Smooth muscle cell (in vitro differentiated cells): ENCODE results near the gene ERC2. TPM values are rescaled to one million over a fixed set of nuclear protein-coding genes. Genes with fewer than 3 reads are reported as not detected.

Experiments
- DNase-seq: peaks from one replicate; lab custom pipeline; 2025; ENCODE audit not compliant: unreplicated experiment; lab: John Stamatoyannopoulos, UW
- H2AFZ ChIP-seq: fragments of 200-600 bp; sonication (generic); 2 replicates; pipeline ENCODE4 v1.6.0; 2016; ENCODE audit warnings: antibody characterized with exemption, low read depth, mild to moderate bottlenecking
- H3F3A ChIP-seq: fragments of 200-600 bp; sonication (generic); 2 replicates; pipeline ENCODE4 v1.6.0; 2017; ENCODE audit warnings: antibody characterized with exemption, low read depth
- H3K27ac ChIP-seq: fragments of 200-600 bp; sonication (generic); 2 replicates; pipeline ENCODE4 v1.5.1; 2016; ENCODE audit warnings: low read depth, mild to moderate bottlenecking
- H3K27me3 ChIP-seq: fragments of 200-600 bp; sonication (generic); 2 replicates; pipeline ENCODE4 v1.6.1; 2016; ENCODE audit warnings: low read depth, mild to moderate bottlenecking
- H3K36me3 ChIP-seq: fragments of 200-600 bp; sonication (generic); 2 replicates; pipeline ENCODE4 v1.5.1; 2016; ENCODE audit warnings: low read depth
- H3K4me1 ChIP-seq: fragments of 200-600 bp; sonication (generic); 2 replicates; pipeline ENCODE4 v1.5.1; 2016; ENCODE audit warnings: low read depth
- H3K4me2 ChIP-seq: fragments of 200-600 bp; sonication (generic); 2 replicates; pipeline ENCODE4 v1.6.0; 2016; ENCODE audit warnings: mild to moderate bottlenecking
- H3K4me3 ChIP-seq: fragments of 200-600 bp; sonication (generic); 2 replicates; pipeline ENCODE4 v1.5.1; 2016; ENCODE audit warnings: mild to moderate bottlenecking
- H3K79me2 ChIP-seq: fragments of 200-600 bp; sonication (generic); 2 replicates; pipeline ENCODE4 v1.6.0; 2016; ENCODE audit warnings: low read depth, mild to moderate bottlenecking
- H3K9ac ChIP-seq: fragments of 200-600 bp; sonication (generic); 2 replicates; pipeline ENCODE4 v1.6.0; 2016; ENCODE audit warnings: low read depth
- H3K9me3 ChIP-seq: fragments of 200-600 bp; sonication (generic); replicated peaks from 2 replicates; pipeline ENCODE4 v1.5.1; 2016; ENCODE audit warnings: low read depth
- H4K20me1 ChIP-seq: fragments of 200-600 bp; sonication (generic); 2 replicates; pipeline ENCODE4 v1.6.0; 2016; ENCODE audit warnings: low read depth
- WGBS: methylation state at CpG from one replicate; pipeline ENCODE4 v1.1.7; 2016; ENCODE audit warnings: low lambda C conversion rate; 5-methylcytosine and 5-hydroxymethylcytosine counted together
- polyA plus RNA-seq: library from polyadenylated mRNA; unstranded; fragments of >200 nt; fragmentation: Nextera tagmentation; extraction: Ambion mirVana; gene quantifications from 2 replicates; pipeline ENCODE4 v1.2.1, GENCODE V29; 2016
- total RNA-seq: library from RNA; depleted of rRNA; stranded (reverse); fragments of >200 nt; gene quantifications from 2 replicates; pipeline ENCODE4 v1.2.3, GENCODE V29; 2014
- TF ChIP-seq, protein P1 (sequence below): fragments of 200-600 bp; sonication (generic); IDR thresholded peaks from 2 replicates; pipeline ENCODE4 v1.5.1; 2017; ENCODE audit warnings: borderline replicate concordance, mild to moderate bottlenecking, antibody characterized with exemption; ENCODE audit not compliant: insufficient read depth, poor library complexity, severe bottlenecking

Gene ERC2
- total and polyA plus RNA-seq, 2 experiments from 2014 or later, result 1.1 TPM; not detected in 1

GRCh38 chr3:56012721-56013120 is 455.5 kb downstream of the ERC2 start:
- no peak overlapping the region for H2AFZ ChIP-seq
- TF ChIP-seq, protein P1, sequence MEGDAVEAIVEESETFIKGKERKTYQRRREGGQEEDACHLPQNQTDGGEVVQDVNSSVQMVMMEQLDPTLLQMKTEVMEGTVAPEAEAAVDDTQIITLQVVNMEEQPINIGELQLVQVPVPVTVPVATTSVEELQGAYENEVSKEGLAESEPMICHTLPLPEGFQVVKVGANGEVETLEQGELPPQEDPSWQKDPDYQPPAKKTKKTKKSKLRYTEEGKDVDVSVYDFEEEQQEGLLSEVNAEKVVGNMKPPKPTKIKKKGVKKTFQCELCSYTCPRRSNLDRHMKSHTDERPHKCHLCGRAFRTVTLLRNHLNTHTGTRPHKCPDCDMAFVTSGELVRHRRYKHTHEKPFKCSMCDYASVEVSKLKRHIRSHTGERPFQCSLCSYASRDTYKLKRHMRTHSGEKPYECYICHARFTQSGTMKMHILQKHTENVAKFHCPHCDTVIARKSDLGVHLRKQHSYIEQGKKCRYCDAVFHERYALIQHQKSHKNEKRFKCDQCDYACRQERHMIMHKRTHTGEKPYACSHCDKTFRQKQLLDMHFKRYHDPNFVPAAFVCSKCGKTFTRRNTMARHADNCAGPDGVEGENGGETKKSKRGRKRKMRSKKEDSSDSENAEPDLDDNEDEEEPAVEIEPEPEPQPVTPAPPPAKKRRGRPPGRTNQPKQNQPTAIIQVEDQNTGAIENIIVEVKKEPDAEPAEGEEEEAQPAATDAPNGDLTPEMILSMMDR, result no peak

DNA sequence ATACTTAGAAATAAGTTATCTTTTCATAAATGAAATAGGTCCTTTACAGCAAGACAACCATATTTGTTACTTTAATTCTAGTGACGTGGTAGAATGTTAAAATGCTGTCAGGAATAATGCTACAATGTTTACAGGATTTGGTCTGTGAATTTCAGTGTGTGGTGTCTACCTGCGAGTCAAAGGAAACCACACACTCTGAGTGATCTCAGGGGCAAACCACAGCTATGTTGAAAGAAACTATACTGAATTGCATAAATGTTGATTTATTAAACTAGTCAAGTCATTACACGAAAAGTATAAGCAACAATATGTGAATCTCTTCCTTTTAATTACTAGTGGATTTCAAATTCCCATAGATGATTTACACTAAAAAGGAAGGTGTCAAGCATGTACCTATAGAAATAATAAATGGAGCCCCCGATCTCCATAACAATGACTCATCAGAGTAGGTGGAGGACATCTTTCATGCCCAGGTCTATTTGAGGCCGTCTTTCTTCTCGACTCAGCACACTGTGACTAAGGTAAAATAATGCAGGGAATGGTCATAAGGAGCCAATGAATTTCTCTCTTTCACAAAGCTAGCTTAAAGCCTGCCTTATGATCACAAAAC is 463.0 kb downstream of the ERC2 start:
- H3K9me3 ChIP-seq, result no peaks in the 10 kb centered on the region
- H3K79me2 ChIP-seq, result no peaks in the 10 kb centered on the region
- no peaks in the 10 kb centered on the region for H3F3A ChIP-seq
- no peaks in the 10 kb centered on the region for H4K20me1 ChIP-seq
- H3K27me3 ChIP-seq, result peaks cover 20% of the 10 kb centered on the region
- no peaks in the 10 kb centered on the region for H3K36me3 ChIP-seq
- H3K9ac ChIP-seq, result no peak overlapping the region
- peak overlapping the region; percentile 15 for H3K4me2 ChIP-seq
- H2AFZ ChIP-seq, result no peak overlapping the region
- no peak overlapping the region for H3K4me3 ChIP-seq
- peaks cover 9% of the 10 kb centered on the region for H3K4me1 ChIP-seq
- no peak for DNase-seq
- 64% methylated on average over 6 of the region's 6 CpGs for WGBS
- H3K27ac ChIP-seq, result peak overlapping the region; percentile 74
- TF ChIP-seq, protein P1, result no peak

More at GRCh38 chr3:56012721-56013120, 455.5 kb downstream of the ERC2 start:
- no peak for DNase-seq
- Histone ChIP-seq H3K27ac (no peak overlapping the region), H3K27me3 (peaks cover 12% of the 10 kb centered on the region), H3K79me2 (no peaks in the 10 kb centered on the region), H3K9me3 (no peaks in the 10 kb centered on the region), H3K4me3 (no peak overlapping the region), H3K4me1 (no peaks in the 10 kb centered on the region), H4K20me1 (no peaks in the 10 kb centered on the region), H3F3A (no peaks in the 10 kb centered on the region), H3K4me2 (no peak overlapping the region), H3K9ac (no peak overlapping the region), H3K36me3 (no peaks in the 10 kb centered on the region)
- WGBS, result 77% methylated on average over 4 of the region's 4 CpGs

DNA sequence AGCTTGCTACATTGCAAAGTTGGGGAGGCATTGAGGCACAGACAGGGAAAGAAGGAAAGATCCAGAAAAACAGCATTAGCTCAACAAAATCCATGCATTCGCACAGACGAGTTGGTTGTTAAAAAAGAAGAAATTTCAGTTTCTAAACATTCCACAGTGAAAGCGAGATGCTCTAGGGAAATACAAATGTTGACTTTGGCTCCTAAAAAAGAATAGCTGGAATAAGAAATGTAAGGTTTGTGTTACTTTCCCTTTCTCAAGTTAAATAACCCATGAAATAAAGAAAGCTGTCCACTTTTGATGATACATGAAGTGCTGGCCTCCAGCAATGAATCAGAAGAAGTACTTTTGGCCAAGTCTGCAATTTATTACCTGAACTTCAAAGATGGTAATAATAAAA is 465.1 kb downstream of the ERC2 start:
- WGBS, result 99% methylated on average over 3 of the region's 3 CpGs
- H3K9ac ChIP-seq, result no peak overlapping the region
- no peak overlapping the region for H2AFZ ChIP-seq
- no peak overlapping the region for H3K4me3 ChIP-seq
- H3K9me3 ChIP-seq, result no peaks in the 10 kb centered on the region
- no peaks in the 10 kb centered on the region for H3K36me3 ChIP-seq
- no peaks in the 10 kb centered on the region for H3F3A ChIP-seq
- H3K4me1 ChIP-seq, result peaks cover 9% of the 10 kb centered on the region
- H4K20me1 ChIP-seq, result no peaks in the 10 kb centered on the region
- no peak overlapping the region for H3K4me2 ChIP-seq
- TF ChIP-seq, protein P1, result no peak
- H3K27ac ChIP-seq, result no peak overlapping the region
- peaks cover 19% of the 10 kb centered on the region for H3K27me3 ChIP-seq
- no peaks in the 10 kb centered on the region for H3K79me2 ChIP-seq
- no peak for DNase-seq

DNA sequence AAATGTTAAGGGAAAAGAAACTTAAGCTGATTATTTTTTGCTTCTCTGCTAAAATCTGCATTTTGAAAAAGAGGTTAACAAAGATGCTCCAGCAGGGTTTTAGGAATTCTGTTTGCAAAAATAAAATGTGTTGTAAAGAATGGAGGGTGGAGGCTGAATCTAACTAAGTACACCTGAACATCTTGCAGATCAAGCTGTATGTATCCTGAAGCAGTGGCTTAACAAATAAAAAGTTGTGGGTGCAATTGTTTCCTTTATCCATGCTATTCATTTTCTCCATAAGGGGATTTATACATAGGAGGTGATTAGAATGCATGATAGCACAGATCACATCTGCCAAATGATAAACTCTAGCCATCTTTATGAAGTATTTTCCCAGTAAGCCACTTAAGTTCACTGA is 466.3 kb downstream of the ERC2 start:
- no peak overlapping the region for H3K27ac ChIP-seq
- no peak overlapping the region for H3K4me3 ChIP-seq
- H3K9me3 ChIP-seq, result no peaks in the 10 kb centered on the region
- H3K9ac ChIP-seq, result no peak overlapping the region
- TF ChIP-seq, protein P1, result no peak
- H4K20me1 ChIP-seq, result no peaks in the 10 kb centered on the region
- no peaks in the 10 kb centered on the region for H3K79me2 ChIP-seq
- H3F3A ChIP-seq, result no peaks in the 10 kb centered on the region
- H2AFZ ChIP-seq, result no peak overlapping the region
- no peaks in the 10 kb centered on the region for H3K36me3 ChIP-seq
- peaks cover 8% of the 10 kb centered on the region for H3K4me1 ChIP-seq
- no peak overlapping the region for H3K4me2 ChIP-seq
- H3K27me3 ChIP-seq, result peaks cover 19% of the 10 kb centered on the region
- no peak for DNase-seq
